ENCODE results near the gene DPF3. TPM values are rescaled to one million over a fixed set of nuclear protein-coding genes. Genes with fewer than 3 reads are reported as not detected.

DPF3 gene
- total and polyA plus RNA-seq, 2 donors (not counting 1 experiment from before 2014, with no cell fraction given): 7.6 to 13.7 TPM

DNA sequence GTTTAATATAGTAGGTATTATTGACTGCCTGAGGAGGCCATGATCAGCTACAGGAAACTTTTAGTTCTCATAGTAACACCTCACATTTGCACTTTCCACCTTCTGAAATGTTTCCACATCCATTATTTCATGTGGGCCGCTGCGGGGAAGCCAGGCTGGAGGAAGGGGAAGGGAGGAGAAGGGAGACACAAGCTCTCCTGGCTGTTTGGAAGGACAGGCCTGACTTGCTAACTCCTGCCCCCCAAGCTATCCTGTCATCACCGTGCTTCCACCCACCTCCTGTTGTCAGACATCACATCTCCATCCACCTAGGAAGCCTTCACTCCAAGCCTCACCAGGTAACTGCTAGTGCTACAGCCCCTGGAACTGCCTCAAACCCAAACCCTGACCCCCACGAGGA is 9.5 kb downstream of the DPF3 start:
- no peak overlapping the region for H3K4me3 ChIP-seq (replicated peaks in 1 of 4; ENCODE audit: control extremely low read depth in 1 of 4, insufficient read depth in 1 of 4, low read depth in 3 of 4, low read length in 4 of 4)
- no peak overlapping the region for H3K9ac ChIP-seq (ENCODE audit: insufficient read depth, low read length)
- no peak overlapping the region for H3K27ac ChIP-seq (ENCODE audit: insufficient read depth, low read length)
- peaks cover 76% of the 10 kb centered on the region for H3K79me2 ChIP-seq (ENCODE audit: control insufficient read depth, insufficient read depth, low read length)
- H3K9me3 ChIP-seq (ENCODE audit: control insufficient read depth, insufficient read depth, low read depth, low read length): no peaks in the 10 kb centered on the region
- H3K4me2 ChIP-seq (ENCODE audit: extremely low read depth, insufficient read depth, low read length): no peak overlapping the region
- peaks cover 3% of the 10 kb centered on the region for H3K4me1 ChIP-seq (ENCODE audit: control insufficient read depth, extremely low read depth, insufficient read depth, low read length)
- no peak overlapping the region for H2AFZ ChIP-seq (ENCODE audit: low read length)
- H4K20me1 ChIP-seq (ENCODE audit: control insufficient read depth, extremely low read depth, insufficient read depth, low read length): no peaks in the 10 kb centered on the region
- no peak for DNase-seq (ENCODE audit: low read depth in 2 of 2)
- H3K36me3 ChIP-seq (ENCODE audit: control insufficient read depth, insufficient read depth, low read length): peaks cover 1% of the 10 kb centered on the region
- no peaks in the 10 kb centered on the region for H3K27me3 ChIP-seq (ENCODE audit: control insufficient read depth, insufficient read depth, low read length)
- TF ChIP-seq, protein P1, sequence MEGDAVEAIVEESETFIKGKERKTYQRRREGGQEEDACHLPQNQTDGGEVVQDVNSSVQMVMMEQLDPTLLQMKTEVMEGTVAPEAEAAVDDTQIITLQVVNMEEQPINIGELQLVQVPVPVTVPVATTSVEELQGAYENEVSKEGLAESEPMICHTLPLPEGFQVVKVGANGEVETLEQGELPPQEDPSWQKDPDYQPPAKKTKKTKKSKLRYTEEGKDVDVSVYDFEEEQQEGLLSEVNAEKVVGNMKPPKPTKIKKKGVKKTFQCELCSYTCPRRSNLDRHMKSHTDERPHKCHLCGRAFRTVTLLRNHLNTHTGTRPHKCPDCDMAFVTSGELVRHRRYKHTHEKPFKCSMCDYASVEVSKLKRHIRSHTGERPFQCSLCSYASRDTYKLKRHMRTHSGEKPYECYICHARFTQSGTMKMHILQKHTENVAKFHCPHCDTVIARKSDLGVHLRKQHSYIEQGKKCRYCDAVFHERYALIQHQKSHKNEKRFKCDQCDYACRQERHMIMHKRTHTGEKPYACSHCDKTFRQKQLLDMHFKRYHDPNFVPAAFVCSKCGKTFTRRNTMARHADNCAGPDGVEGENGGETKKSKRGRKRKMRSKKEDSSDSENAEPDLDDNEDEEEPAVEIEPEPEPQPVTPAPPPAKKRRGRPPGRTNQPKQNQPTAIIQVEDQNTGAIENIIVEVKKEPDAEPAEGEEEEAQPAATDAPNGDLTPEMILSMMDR (conservative IDR thresholded peaks at IDR 0.05 in 1 of 2, IDR thresholded peaks at IDR 0.05 in 1 of 2; ENCODE audit: low read depth in 1 of 2, low read length in 2 of 2): no peak
- TF ChIP-seq EZH2 (IDR thresholded peaks at IDR 0.05; ENCODE audit: low read length, missing control alignments): no peak

DNA sequence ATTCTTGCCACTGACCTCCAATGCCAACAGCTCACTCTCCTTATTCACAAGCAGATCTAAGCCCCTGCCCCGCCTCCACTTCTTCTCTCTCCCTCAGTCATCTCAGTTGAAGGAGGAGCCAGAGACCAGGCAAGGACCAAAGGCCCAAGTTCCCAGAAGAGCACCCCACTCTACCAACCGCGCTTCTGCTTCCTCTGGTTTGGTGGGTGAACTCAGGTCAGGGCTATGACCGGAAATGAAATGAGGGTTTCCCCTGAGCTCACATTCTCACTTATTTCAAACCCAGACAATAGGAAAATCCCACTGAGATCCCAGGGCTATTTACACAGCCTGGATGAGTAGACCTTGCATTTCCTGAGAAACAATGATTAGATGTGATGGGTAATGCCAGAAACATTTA is 9.9 kb downstream of the DPF3 start:
- Histone ChIP-seq H3K27me3 (ENCODE audit: control insufficient read depth, insufficient read depth, low read length) (no peaks in the 10 kb centered on the region), H4K20me1 (ENCODE audit: control insufficient read depth, extremely low read depth, insufficient read depth, low read length) (no peaks in the 10 kb centered on the region), H2AFZ (ENCODE audit: low read length) (no peak overlapping the region), H3K4me2 (ENCODE audit: extremely low read depth, insufficient read depth, low read length) (no peak overlapping the region), H3K4me3 (replicated peaks in 1 of 4; ENCODE audit: control extremely low read depth in 1 of 4, insufficient read depth in 1 of 4, low read depth in 3 of 4, low read length in 4 of 4) (no peak overlapping the region), H3K9me3 (ENCODE audit: control insufficient read depth, insufficient read depth, low read depth, low read length) (no peaks in the 10 kb centered on the region), H3K79me2 (ENCODE audit: control insufficient read depth, insufficient read depth, low read length) (peaks cover 74% of the 10 kb centered on the region), H3K36me3 (ENCODE audit: control insufficient read depth, insufficient read depth, low read length) (peaks cover 1% of the 10 kb centered on the region), H3K9ac (ENCODE audit: insufficient read depth, low read length) (no peak overlapping the region), H3K27ac (ENCODE audit: insufficient read depth, low read length) (no peak overlapping the region), H3K4me1 (ENCODE audit: control insufficient read depth, extremely low read depth, insufficient read depth, low read length) (peaks cover 3% of the 10 kb centered on the region)
- TF ChIP-seq, protein P1 (conservative IDR thresholded peaks at IDR 0.05 in 1 of 2, IDR thresholded peaks at IDR 0.05 in 1 of 2; ENCODE audit: low read depth in 1 of 2, low read length in 2 of 2): no peak
- TF ChIP-seq EZH2 (IDR thresholded peaks at IDR 0.05; ENCODE audit: low read length, missing control alignments): no peak
- DNase-seq (ENCODE audit: low read depth in 2 of 2): peak in 1 of 2 donors; percentile 45

DNA sequence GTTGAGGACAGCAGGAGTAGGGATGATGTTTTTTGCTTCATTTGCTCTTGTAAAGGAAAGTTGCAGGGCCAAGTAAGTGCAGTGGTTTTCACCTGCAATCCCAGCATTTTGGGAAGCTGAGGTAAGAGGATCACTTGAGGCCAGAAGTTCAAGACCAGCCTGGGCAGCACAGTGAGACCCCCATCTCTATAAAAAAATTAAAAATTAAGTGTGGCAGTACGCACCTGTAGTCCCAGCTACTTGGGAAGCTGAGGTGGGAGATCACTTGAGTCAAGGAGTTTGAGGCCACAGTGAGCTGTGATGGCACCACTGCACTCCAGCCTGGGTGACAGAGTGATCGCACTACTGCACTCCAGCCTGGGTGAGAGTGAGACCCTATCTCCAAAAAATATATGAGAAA is 10.8 kb downstream of the DPF3 start:
- Histone ChIP-seq H2AFZ (ENCODE audit: low read length) (no peak overlapping the region), H3K36me3 (ENCODE audit: control insufficient read depth, insufficient read depth, low read length) (peaks cover 1% of the 10 kb centered on the region), H3K9me3 (ENCODE audit: control insufficient read depth, insufficient read depth, low read depth, low read length) (no peaks in the 10 kb centered on the region), H3K4me1 (ENCODE audit: control insufficient read depth, extremely low read depth, insufficient read depth, low read length) (no peaks in the 10 kb centered on the region), H3K4me3 (replicated peaks in 1 of 4; ENCODE audit: control extremely low read depth in 1 of 4, insufficient read depth in 1 of 4, low read depth in 3 of 4, low read length in 4 of 4) (no peak overlapping the region), H3K4me2 (ENCODE audit: extremely low read depth, insufficient read depth, low read length) (no peak overlapping the region), H4K20me1 (ENCODE audit: control insufficient read depth, extremely low read depth, insufficient read depth, low read length) (no peaks in the 10 kb centered on the region), H3K9ac (ENCODE audit: insufficient read depth, low read length) (no peak overlapping the region), H3K27ac (ENCODE audit: insufficient read depth, low read length) (no peak overlapping the region), H3K79me2 (ENCODE audit: control insufficient read depth, insufficient read depth, low read length) (peaks cover 71% of the 10 kb centered on the region), H3K27me3 (ENCODE audit: control insufficient read depth, insufficient read depth, low read length) (no peaks in the 10 kb centered on the region)
- TF ChIP-seq, protein P1 (conservative IDR thresholded peaks at IDR 0.05 in 1 of 2, IDR thresholded peaks at IDR 0.05 in 1 of 2; ENCODE audit: low read depth in 1 of 2, low read length in 2 of 2): no peak
- TF ChIP-seq EZH2 (IDR thresholded peaks at IDR 0.05; ENCODE audit: low read length, missing control alignments): no peak
- DNase-seq (ENCODE audit: low read depth in 2 of 2): no peak

Data from fibroblast of lung (primary cell).